Astrocyte (in vitro differentiated cells and primary cell): ENCODE measurements around the gene SPIB.

Experiments used
- EZH2 ChIP-seq: IDR thresholded peaks from 2 replicates; pipeline ENCODE4 v1.6.1; 2012; ENCODE audit warnings: mild to moderate bottlenecking, low read length, inconsistent platforms; ENCODE audit not compliant: insufficient read depth
- TF ChIP-seq, protein P1 (sequence below): IDR thresholded peaks from 2 replicates; pipeline ENCODE4 v1.5.1; 2011; ENCODE audit warnings: low read depth, mild to moderate bottlenecking, inconsistent platforms, low read length, moderate library complexity; ENCODE audit not compliant: insufficient read depth

DNA sequence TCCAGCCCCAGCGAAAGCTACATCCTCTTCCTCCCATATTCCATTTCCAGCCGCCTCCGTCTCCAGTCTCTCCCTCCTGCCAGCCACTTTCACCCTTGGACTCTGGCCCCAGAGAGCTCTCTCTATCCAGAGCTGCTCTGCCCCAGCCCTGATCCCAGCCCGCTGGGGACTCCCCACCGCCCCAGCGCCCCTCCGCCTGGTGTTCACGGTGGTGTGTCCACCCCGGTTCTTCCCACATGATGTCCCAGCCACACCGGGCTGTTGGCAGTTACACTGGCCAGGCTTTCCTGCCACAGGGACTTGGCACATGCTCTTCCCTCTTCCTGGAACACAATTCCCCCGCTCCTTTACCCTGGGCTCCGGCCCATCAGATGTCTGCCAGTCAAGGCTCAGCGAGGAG lies 46.3 kb downstream of the SPIB start:
- TF ChIP-seq, protein P1, sequence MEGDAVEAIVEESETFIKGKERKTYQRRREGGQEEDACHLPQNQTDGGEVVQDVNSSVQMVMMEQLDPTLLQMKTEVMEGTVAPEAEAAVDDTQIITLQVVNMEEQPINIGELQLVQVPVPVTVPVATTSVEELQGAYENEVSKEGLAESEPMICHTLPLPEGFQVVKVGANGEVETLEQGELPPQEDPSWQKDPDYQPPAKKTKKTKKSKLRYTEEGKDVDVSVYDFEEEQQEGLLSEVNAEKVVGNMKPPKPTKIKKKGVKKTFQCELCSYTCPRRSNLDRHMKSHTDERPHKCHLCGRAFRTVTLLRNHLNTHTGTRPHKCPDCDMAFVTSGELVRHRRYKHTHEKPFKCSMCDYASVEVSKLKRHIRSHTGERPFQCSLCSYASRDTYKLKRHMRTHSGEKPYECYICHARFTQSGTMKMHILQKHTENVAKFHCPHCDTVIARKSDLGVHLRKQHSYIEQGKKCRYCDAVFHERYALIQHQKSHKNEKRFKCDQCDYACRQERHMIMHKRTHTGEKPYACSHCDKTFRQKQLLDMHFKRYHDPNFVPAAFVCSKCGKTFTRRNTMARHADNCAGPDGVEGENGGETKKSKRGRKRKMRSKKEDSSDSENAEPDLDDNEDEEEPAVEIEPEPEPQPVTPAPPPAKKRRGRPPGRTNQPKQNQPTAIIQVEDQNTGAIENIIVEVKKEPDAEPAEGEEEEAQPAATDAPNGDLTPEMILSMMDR = no peak
- no peak for TF ChIP-seq EZH2
